OCI-LY3 (cell line): Measurements from ENCODE around the gene KCNA1.

ENCODE experiments used
- CTCF ChIP-seq: fragments of 200-600, 300-600 bp; sonication (generic); IDR thresholded peaks from 2 replicates; pipeline ENCODE4 v1.5.1; 2014; ENCODE audit warnings: antibody characterized with exemption, low read length, low read depth
- EZH2phosphoT487 ChIP-seq: fragments of 200-600 bp; shearing (Covaris generic); IDR thresholded peaks from 2 replicates; pipeline ENCODE4 v1.6.1; 2018; ENCODE audit warnings: antibody characterized with exemption, mixed run types, low read depth

DNA sequence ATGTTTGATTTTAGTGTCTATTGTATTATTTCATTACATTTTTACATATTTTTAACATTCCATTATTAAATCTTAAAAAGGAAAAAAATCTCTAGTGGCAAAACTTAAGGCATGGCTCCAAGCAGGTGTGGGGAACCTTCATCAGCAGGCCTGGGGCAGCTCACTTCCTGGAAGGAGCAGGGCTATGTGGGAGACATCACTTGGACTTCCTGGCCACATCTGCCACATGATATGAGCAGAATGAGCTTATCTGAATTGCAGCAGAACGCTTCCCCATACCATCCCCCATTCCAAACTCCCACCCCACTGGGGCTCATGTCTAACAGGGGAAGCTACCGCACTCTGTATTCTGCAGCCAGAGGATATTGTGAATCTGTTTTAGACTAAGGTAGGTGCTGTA lies 35.0 kb upstream of the KCNA1 start:
- no peak for TF ChIP-seq CTCF
- TF ChIP-seq EZH2phosphoT487: no peak
